Fibroblast of gingiva (primary cell): ENCODE results near the gene LRIG3.
"Not testable (repeated sequence)": the region's sequence is repeated elsewhere in the genome, so short reads cannot be mapped to it uniquely, and the experiment has no call there.

Experiments used
- DNase-seq: peaks from one replicate; pipeline ENCODE4 v3.0.0-alpha.2; 2011; ENCODE audit warnings: low read depth

Gene LRIG3

GRCh38 chr12:58855630-58856029 lies 64.7 kb downstream of the LRIG3 start:
- DNase-seq: not testable (repeated sequence)

- DNase-seq: no peak
Measured at GRCh38 chr12:58850826-58851225, 69.5 kb downstream of the LRIG3 start.

- DNase-seq: no peak
Measured at GRCh38 chr12:58847901-58848600, 72.3 kb downstream of the LRIG3 start.

GRCh38 chr12:58844161-58844560 lies 76.1 kb downstream of the LRIG3 start:
- DNase-seq: no peak

GRCh38 chr12:58841058-58841798 lies 79.1 kb downstream of the LRIG3 start:
- no peak for DNase-seq

GRCh38 chr12:58833853-58834252 lies 86.5 kb downstream of the LRIG3 start:
- DNase-seq: no peak

GRCh38 chr12:58832920-58833319 lies 87.4 kb downstream of the LRIG3 start:
- DNase-seq: no peak
